Liver (tissue), 3 donors: ENCODE data around the gene KLF16.

ENCODE experiments used
- CTCF ChIP-seq: fragments of 150-350 bp; IDR thresholded peaks from 2 replicates; pipeline ENCODE4 v1.5.1; 2017; ENCODE audit warnings: improper control_type of control experiment, low read depth, low read length; ENCODE audit not compliant: missing input control
- FOXA1 ChIP-seq: IDR thresholded peaks from 2 replicates; pipeline ENCODE4 v1.6.1; 2016; ENCODE audit warnings: antibody characterized with exemption
- GABPA ChIP-seq, 2 donors: IDR thresholded peaks in 1 of 2; conservative IDR thresholded peaks in 1 of 2; 2 replicates each; pipeline ENCODE4 v1.6.1; 2016; ENCODE audit warnings: antibody characterized with exemption in 2 of 2, mild to moderate bottlenecking in 1 of 2, moderate library complexity in 1 of 2
- JUND ChIP-seq, 2 donors: IDR thresholded peaks; 2 replicates each; pipeline ENCODE4 v1.6.1; 2016; ENCODE audit warnings: antibody characterized with exemption in 2 of 2
- MAX ChIP-seq: IDR thresholded peaks from 2 replicates; pipeline ENCODE4 v1.6.1; 2016; ENCODE audit warnings: antibody characterized with exemption
- NR2F2 ChIP-seq: IDR thresholded peaks from 2 replicates; pipeline ENCODE4 v1.6.1; 2016; ENCODE audit warnings: antibody characterized with exemption
- RAD21 ChIP-seq, 2 donors: IDR thresholded peaks; 2 replicates each; pipeline ENCODE4 v1.6.1; 2016; ENCODE audit warnings: antibody characterized with exemption in 2 of 2, mild to moderate bottlenecking in 2 of 2
- REST ChIP-seq: IDR thresholded peaks from 2 replicates; pipeline ENCODE4 v1.6.1; 2016; ENCODE audit warnings: antibody characterized with exemption, mild to moderate bottlenecking
- TAF1 ChIP-seq: conservative IDR thresholded peaks from 2 replicates; pipeline ENCODE4 v1.6.1; 2016; ENCODE audit warnings: antibody characterized with exemption, mild to moderate bottlenecking
- YY1 ChIP-seq: IDR thresholded peaks from 2 replicates; pipeline ENCODE4 v1.6.1; 2016; ENCODE audit warnings: antibody characterized with exemption, mild to moderate bottlenecking
- TF ChIP-seq, protein P1 (sequence below): IDR thresholded peaks from 2 replicates; pipeline ENCODE4 v1.6.1; 2016; ENCODE audit warnings: antibody characterized with exemption
- donor health status: healthy.
- donor health status: healthy.

GRCh38 chr19:1812426-1813191, 50.8 kb downstream of the KLF16 start:
- no peak for TF ChIP-seq YY1
- peak; percentile 46 for TF ChIP-seq CTCF
- TF ChIP-seq REST = no peak
- TF ChIP-seq MAX = no peak
- no peak for TF ChIP-seq FOXA1
- TF ChIP-seq, protein P1, sequence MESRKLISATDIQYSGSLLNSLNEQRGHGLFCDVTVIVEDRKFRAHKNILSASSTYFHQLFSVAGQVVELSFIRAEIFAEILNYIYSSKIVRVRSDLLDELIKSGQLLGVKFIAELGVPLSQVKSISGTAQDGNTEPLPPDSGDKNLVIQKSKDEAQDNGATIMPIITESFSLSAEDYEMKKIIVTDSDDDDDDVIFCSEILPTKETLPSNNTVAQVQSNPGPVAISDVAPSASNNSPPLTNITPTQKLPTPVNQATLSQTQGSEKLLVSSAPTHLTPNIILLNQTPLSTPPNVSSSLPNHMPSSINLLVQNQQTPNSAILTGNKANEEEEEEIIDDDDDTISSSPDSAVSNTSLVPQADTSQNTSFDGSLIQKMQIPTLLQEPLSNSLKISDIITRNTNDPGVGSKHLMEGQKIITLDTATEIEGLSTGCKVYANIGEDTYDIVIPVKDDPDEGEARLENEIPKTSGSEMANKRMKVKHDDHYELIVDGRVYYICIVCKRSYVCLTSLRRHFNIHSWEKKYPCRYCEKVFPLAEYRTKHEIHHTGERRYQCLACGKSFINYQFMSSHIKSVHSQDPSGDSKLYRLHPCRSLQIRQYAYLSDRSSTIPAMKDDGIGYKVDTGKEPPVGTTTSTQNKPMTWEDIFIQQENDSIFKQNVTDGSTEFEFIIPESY = no peak
- TF ChIP-seq TAF1 = no peak
- TF ChIP-seq RAD21 (IDR thresholded peaks at IDR 0.05) = peak; percentile 73
- TF ChIP-seq NR2F2 = peak; percentile 72
- peak in 1 of 2 donors; percentile 32 for TF ChIP-seq JUND (IDR thresholded peaks at IDR 0.05)
- no peak for TF ChIP-seq GABPA (IDR thresholded peaks at IDR 0.05 in 1 of 2, conservative IDR thresholded peaks at IDR 0.05 in 1 of 2)
